ENCODE results near the gene SNUPN. TPM values are rescaled to one million over a fixed set of nuclear protein-coding genes. Genes with fewer than 3 reads are reported as not detected.

The SNUPN gene
- total RNA-seq, 1 donor from 2014 or later: 23.2 TPM

GRCh38 chr15:75662823-75663519 lies 37.4 kb upstream of the SNUPN start:
- Mint-ChIP-seq H3K27ac (peak overlapping the region; percentile 64), H3K27me3 (no peaks in the 10 kb centered on the region), H3K4me3 (no peak overlapping the region), H3K9me3 (no peaks in the 10 kb centered on the region), H3K4me1 (ENCODE audit: unreplicated experiment) (peaks cover 11% of the 10 kb centered on the region), H3K36me3 (peaks cover 4% of the 10 kb centered on the region)
- DNase-seq (ENCODE audit: extremely low spot score, unreplicated experiment): no peak
- TF ChIP-seq CTCF (conservative IDR thresholded peaks at IDR 0.05): no peak

GRCh38 chr15:75661756-75662140 lies 36.2 kb upstream of the SNUPN start:
- TF ChIP-seq CTCF (conservative IDR thresholded peaks at IDR 0.05): no peak
- no peak for DNase-seq (ENCODE audit: extremely low spot score, unreplicated experiment)
- Mint-ChIP-seq H3K9me3 (no peaks in the 10 kb centered on the region), H3K36me3 (peaks cover 4% of the 10 kb centered on the region), H3K4me1 (ENCODE audit: unreplicated experiment) (peaks cover 9% of the 10 kb centered on the region), H3K4me3 (no peak overlapping the region), H3K27me3 (no peaks in the 10 kb centered on the region), H3K27ac (peak overlapping the region; percentile 91)

GRCh38 chr15:75661100-75661755 lies 35.7 kb upstream of the SNUPN start:
- Mint-ChIP-seq H3K27ac (peak overlapping the region; percentile 91), H3K4me3 (no peak overlapping the region), H3K9me3 (no peaks in the 10 kb centered on the region), H3K4me1 (ENCODE audit: unreplicated experiment) (peaks cover 10% of the 10 kb centered on the region), H3K36me3 (peaks cover 7% of the 10 kb centered on the region), H3K27me3 (no peaks in the 10 kb centered on the region)
- no peak for DNase-seq (ENCODE audit: extremely low spot score, unreplicated experiment)
- TF ChIP-seq CTCF (conservative IDR thresholded peaks at IDR 0.05): no peak

GRCh38 chr15:75659928-75660645 lies 34.6 kb upstream of the SNUPN start:
- Mint-ChIP-seq H3K27me3 (no peaks in the 10 kb centered on the region), H3K4me1 (ENCODE audit: unreplicated experiment) (peaks cover 14% of the 10 kb centered on the region), H3K36me3 (peaks cover 10% of the 10 kb centered on the region), H3K4me3 (peak overlapping the region; percentile 61), H3K9me3 (no peaks in the 10 kb centered on the region), H3K27ac (peak overlapping the region; percentile 87)
- no peak for DNase-seq (ENCODE audit: extremely low spot score, unreplicated experiment)
- TF ChIP-seq CTCF (conservative IDR thresholded peaks at IDR 0.05): no peak

- Mint-ChIP-seq H3K27me3 (no peaks in the 10 kb centered on the region), H3K27ac (no peak overlapping the region), H3K4me1 (ENCODE audit: unreplicated experiment) (peaks cover 19% of the 10 kb centered on the region), H3K4me3 (no peak overlapping the region), H3K36me3 (peaks cover 10% of the 10 kb centered on the region), H3K9me3 (no peaks in the 10 kb centered on the region)
- no peak for TF ChIP-seq CTCF (conservative IDR thresholded peaks at IDR 0.05)
- no peak for DNase-seq (ENCODE audit: extremely low spot score, unreplicated experiment)
Observed at GRCh38 chr15:75659141-75659771, 33.7 kb upstream of the SNUPN start.

Measured in type B pancreatic cell (in vitro differentiated cells).